Testis (tissue), 3 donors: ENCODE results near the gene SDK2. TPM values are rescaled to one million over a fixed set of nuclear protein-coding genes. Genes with fewer than 3 reads are reported as not detected.

Experiments used
- DNase-seq: peaks from one replicate; pipeline ENCODE4 v3.0.0-alpha.2; 2019
- H3K27ac ChIP-seq, 2 donors: fragments of 200-600 bp; sonication (generic); one replicate each; pipeline ENCODE4 v1.5.1; 2019
- H3K27me3 ChIP-seq: fragments of 200-600 bp; sonication (generic); one replicate; pipeline ENCODE4 v1.5.1; 2019
- H3K36me3 ChIP-seq: fragments of 200-600 bp; sonication (generic); one replicate; pipeline ENCODE4 v1.5.1; 2017; ENCODE audit warnings: low read depth; ENCODE audit errors: missing control alignments
- H3K4me1 ChIP-seq: fragments of 200-600 bp; sonication (generic); one replicate; pipeline ENCODE4 v1.5.1; 2019
- H3K4me3 ChIP-seq, 2 donors: fragments of 200-600 bp; sonication (generic); one replicate each; pipeline ENCODE4 v1.5.1; 2017 to 2019
- H3K9me3 ChIP-seq: fragments of 200-600 bp; sonication (generic); one replicate; pipeline ENCODE4 v1.5.1; 2017
- CTCF ChIP-seq, 3 experiments: fragments of 450-650 bp in 2 of 3; fragments of 200-600 bp in 1 of 3; sonication (generic) in 1 of 3; IDR thresholded peaks; one replicate each; pipeline ENCODE4 v1.5.1; 2016 to 2019; ENCODE audit warnings: antibody characterized with exemption in 3 of 3, mild to moderate bottlenecking in 2 of 3, moderate library complexity in 1 of 3
- POLR2A ChIP-seq: fragments of 450-650 bp; IDR thresholded peaks from one replicate; pipeline ENCODE4 v1.6.1; 2017; ENCODE audit warnings: antibody characterized with exemption, mild to moderate bottlenecking, moderate library complexity
- WGBS, 2 donors: methylation state at CpG; one replicate each; pipeline ENCODE4 v1.1.5; 2018; 5-methylcytosine and 5-hydroxymethylcytosine counted together
- intact Hi-C: fragments of 100-400 bp; cut with DNase I; formaldehyde crosslinking; loops from one replicate; pipeline ENCODE4 v1.15.1; 2023; ENCODE audit warnings: low total_unique reads
- polyA plus RNA-seq: library from polyadenylated mRNA; stranded (reverse); fragments of 350-450 nt; fragmentation: Illumina TruSeq; extraction: RNeasy Lipid Tissue Mini Kit (QIAGEN cat#74804); gene quantifications from one replicate; pipeline ENCODE4 v1.2.3, GENCODE V29; 2014; ENCODE audit warnings: low read depth, low replicate concordance; ENCODE audit not compliant: insufficient read depth
- total RNA-seq, 2 donors: library from RNA; depleted of rRNA; stranded (reverse); fragments of >200 nt; gene quantifications; one replicate each; pipeline ENCODE4 v1.2.3, GENCODE V29; 2016

The SDK2 gene
- total and polyA plus RNA-seq, 3 donors from 2014 or later, result 36.9 to 63.4 (median 55.4) TPM

- Histone ChIP-seq H3K4me1 (no peaks in the 10 kb centered on the region), H3K36me3 (no peaks in the 10 kb centered on the region), H3K9me3 (no peaks in the 10 kb centered on the region), H3K27ac (no peak overlapping the region), H3K4me3 (no peak overlapping the region), H3K27me3 (no peaks in the 10 kb centered on the region)
- TF ChIP-seq POLR2A, result no peak
- no peak for TF ChIP-seq CTCF (IDR thresholded peaks at IDR 0.05)
- DNase-seq, result no peak
- intact Hi-C loops, result no loop called here
- WGBS, 2 donors, result 68 to 71% methylated on average over 3 of the region's 3 CpGs
Observed at GRCh38 chr17:73331060-73331459, 313.2 kb downstream of the SDK2 start.

GRCh38 chr17:73327676-73328075 is 316.6 kb downstream of the SDK2 start:
- Histone ChIP-seq H3K27me3 (no peaks in the 10 kb centered on the region), H3K27ac (no peak overlapping the region), H3K36me3 (no peaks in the 10 kb centered on the region), H3K9me3 (no peaks in the 10 kb centered on the region), H3K4me1 (peaks cover 11% of the 10 kb centered on the region), H3K4me3 (no peak overlapping the region)
- intact Hi-C loops, result no loop called here
- TF ChIP-seq POLR2A, result no peak
- no peak for TF ChIP-seq CTCF (IDR thresholded peaks at IDR 0.05)
- no peak for DNase-seq
- WGBS, 2 donors, result 92 to 94% methylated on average over 7 of the region's 7 CpGs

- intact Hi-C loops, result no loop called here
- Histone ChIP-seq H3K4me1 (peaks cover 11% of the 10 kb centered on the region), H3K9me3 (no peaks in the 10 kb centered on the region), H3K36me3 (no peaks in the 10 kb centered on the region), H3K27ac (peak overlapping the region in 1 of 2 donors; percentile 53), H3K4me3 (no peak overlapping the region), H3K27me3 (no peaks in the 10 kb centered on the region)
- WGBS, 2 donors, result 34 to 55% methylated on average over 4 of the region's 4 CpGs
- TF ChIP-seq POLR2A (no peak), CTCF (IDR thresholded peaks at IDR 0.05) (no peak)
- DNase-seq, result no peak
Observed at GRCh38 chr17:73325527-73325842, 318.8 kb downstream of the SDK2 start.

GRCh38 chr17:73324711-73325526 is 319.3 kb downstream of the SDK2 start:
- no peaks in the 10 kb centered on the region for H3K27me3 ChIP-seq
- 60% methylated on average over 17 of the region's 17 CpGs for WGBS, 2 donors
- no peak overlapping the region for H3K4me3 ChIP-seq
- H3K9me3 ChIP-seq, result no peaks in the 10 kb centered on the region
- intact Hi-C loops, result no loop called here
- TF ChIP-seq CTCF (IDR thresholded peaks at IDR 0.05) (no peak), POLR2A (no peak)
- H3K4me1 ChIP-seq, result peaks cover 11% of the 10 kb centered on the region
- H3K27ac ChIP-seq, result peak overlapping the region in 1 of 2 donors; percentile 53
- no peaks in the 10 kb centered on the region for H3K36me3 ChIP-seq
- DNase-seq, result no peak

- no peak for TF ChIP-seq POLR2A
- no peak for TF ChIP-seq CTCF (IDR thresholded peaks at IDR 0.05)
- intact Hi-C loops, result no loop called here
- no peak overlapping the region for H3K27ac ChIP-seq
- no peaks in the 10 kb centered on the region for H3K27me3 ChIP-seq
- DNase-seq, result no peak
- no peak overlapping the region for H3K4me3 ChIP-seq
- WGBS, 2 donors, result 68 to 73% methylated on average over 9 of the region's 9 CpGs
- H3K4me1 ChIP-seq, result peaks cover 11% of the 10 kb centered on the region
- no peaks in the 10 kb centered on the region for H3K36me3 ChIP-seq
- H3K9me3 ChIP-seq, result no peaks in the 10 kb centered on the region
Observed at GRCh38 chr17:73324160-73324475, 320.1 kb downstream of the SDK2 start.
